Hematopoietic multipotent progenitor cell (in vitro differentiated cells): ENCODE measurements around the gene CA5A. TPM values are rescaled to one million over a fixed set of nuclear protein-coding genes. Genes with fewer than 3 reads are reported as not detected.

Experiments used
- DNase-seq, 3 donors: peaks; one replicate each; pipeline ENCODE4 v3.0.0-alpha.2; 2011 to 2015; ENCODE audit warnings: low read depth in 2 of 3, low spot score in 2 of 3
- total RNA-seq: library from RNA; depleted of rRNA; stranded (reverse); fragments of >200 nt; gene quantifications from one replicate; pipeline ENCODE4 v1.2.3, GENCODE V29; 2012

The CA5A gene
- total RNA-seq, 1 donor: not detected

DNA sequence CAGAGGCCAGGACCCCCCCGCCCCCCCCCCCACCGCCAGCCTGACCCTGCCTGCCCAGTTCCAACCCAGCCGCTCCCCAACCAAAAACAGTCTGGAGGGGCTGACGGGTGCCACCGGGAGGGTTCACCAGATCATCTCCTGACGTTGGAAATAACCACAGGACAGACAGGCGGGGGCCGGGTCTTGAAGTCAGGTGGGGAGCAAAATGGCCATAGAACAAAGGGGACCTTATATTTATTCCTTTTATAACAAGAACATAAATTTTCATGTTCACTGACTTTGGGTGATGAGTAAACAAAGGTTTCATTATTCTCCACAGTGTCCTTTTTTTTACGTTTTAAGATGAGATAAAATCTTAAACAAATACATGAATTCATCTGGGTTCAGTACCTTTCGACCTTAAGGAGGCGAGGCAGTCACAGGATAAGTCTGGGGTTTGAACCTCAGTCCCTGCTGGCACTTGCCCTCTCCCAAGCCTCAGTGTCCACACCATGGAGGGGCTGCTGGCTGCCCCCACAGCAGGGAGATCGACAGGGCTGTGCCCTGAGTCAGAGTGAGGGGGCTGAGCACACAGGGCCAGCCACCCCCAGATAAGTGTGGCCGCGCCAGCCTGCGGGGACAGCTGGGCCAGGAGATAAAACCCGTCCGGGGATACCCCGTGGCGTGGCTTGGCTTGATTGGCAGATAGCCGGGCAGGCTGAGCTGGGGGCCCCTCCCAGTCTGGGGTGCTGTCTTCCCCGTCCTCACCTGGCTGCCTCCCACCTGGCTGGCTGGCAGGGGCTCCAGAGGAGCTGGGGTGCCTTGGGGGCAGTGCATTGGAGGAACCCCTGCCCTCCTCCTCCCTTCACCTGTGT, 82.0 kb downstream of the CA5A start:
- DNase-seq: peak in 2 of 3 donors; percentile 67 to 73

DNA sequence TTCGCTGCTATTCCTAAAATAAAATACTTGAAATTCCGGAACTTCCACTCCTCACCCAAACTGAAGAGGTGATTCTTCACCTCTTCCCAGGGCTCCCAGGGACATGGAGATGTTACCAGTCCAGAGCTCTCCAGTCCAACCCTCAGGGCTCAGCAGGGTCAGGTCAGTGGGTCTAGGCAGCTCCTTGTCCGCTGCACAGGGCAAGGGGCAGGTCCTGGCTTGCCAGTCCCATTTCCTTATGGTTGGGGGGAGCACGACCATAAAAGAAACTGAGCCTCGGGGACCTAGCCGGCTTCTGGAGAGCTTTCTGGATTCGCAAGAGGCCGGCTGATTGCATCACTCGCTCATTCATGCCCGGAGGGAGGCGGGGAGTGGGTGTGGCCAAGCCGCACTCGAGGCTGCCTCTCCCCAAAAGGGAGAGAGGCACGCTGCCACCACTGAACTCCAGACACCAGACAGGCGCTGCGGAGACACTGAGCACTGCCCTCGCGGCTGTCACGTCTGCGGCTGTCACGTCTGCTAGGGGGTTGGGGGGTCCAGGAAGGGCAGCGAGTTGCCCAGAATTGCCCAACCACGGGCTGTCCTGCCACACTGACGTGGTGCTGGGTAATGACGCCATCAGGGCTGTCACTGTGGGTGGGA, 82.8 kb downstream of the CA5A start:
- DNase-seq: peak; percentile 57 to 91 (median 87)

- no peak for DNase-seq
These were observed 84.7 kb downstream of the CA5A start for GRCh38 chr16:87851601-87852000.

DNA sequence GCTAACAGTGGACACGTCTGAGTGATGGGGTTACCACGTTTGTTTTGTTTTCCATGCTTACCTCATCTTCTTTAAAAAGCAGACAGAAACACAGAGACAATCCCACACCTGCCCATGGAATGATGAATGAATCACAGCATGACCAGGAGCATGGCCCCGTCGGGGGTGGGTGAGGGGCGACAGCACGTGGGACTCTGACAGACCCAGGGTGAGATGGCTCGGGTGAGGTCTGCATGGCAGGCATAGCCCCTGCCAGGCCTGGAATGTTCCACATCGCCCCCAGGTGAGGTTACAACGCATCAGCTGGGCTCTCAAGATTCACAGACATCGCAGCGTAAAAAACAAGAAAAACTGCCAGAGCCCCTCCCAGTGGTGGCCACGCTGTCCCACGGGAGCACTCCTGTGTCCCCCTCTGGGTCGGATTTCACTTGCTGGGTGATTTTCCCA, 85.2 kb downstream of the CA5A start:
- no peak for DNase-seq

DNA sequence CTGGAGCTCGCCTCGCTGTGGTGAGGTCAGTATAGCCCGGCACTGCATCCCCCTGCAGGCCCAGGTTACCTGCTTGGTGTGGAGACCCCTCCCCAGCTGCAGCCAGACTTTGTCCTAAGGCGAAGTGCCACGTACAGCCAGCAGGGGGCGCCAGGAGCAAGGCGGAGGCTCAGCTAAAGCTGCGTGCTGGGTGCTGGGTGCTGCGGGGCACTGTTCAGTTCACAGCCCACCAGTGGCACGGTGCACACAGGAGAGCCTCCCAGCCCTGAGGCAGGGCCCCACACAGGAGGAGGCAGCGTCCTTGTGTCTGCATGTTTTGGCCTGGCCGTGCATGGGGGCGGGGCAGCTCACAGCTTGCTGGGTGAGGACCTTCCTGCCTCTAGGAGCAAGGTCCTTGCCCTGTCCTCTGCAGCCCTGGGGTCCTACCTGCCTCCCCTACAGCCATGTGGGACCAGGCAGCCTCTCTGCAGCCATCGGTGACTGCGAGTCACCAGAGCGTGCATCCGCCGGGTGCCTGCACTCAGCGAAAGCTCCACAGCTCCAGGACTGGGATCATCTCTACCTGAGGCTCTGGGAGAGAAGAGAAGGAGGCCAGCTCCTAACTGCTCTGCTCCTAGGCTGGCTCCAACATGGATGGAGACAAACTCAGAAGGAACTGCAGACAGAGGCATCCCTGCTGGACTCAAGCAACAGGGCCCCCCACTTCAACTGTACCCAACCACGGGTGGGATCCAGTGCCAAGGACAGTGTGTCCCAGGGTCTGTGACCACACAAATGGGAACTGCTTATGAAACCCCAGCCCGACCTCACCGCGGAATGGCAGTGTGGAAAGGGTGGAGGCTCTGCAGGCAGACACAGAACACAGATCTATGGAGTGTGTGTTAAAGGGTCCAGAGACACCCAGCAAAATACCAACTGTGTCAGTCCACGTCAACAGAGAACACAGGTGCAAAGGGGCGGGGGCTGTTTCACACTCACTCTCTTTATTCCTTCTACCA, 86.0 kb downstream of the CA5A start:
- DNase-seq: peak in 2 of 3 donors; percentile 59 to 76

DNA sequence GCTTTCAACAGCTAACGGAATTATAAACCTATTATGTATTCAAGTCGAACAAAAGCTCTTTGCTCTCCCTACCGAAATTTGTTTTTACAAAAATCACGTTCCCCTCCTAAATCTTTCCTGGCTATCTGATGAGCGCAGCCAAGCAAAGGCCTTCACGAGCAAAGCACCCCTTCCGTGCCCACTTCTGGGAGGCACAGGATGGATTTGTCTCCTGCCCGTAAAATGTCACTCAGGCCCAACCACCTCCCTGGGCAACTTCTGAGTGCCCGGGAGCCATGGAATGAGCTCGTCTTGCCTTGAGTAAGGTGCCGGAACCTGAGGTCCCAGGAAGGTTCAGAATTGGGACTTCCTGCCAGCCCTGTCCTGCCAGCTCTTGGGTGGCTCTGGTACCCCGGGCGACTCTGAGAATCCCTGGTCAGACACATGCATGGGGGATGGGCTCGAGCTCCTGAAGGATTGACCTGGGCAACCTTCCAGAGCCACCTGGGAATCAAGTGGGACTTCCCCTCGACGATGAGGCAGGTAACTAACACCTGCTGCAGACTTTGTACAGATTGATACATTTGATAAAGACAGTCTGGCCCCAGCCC, 86.8 kb downstream of the CA5A start:
- DNase-seq: no peak

- DNase-seq: no peak
These were observed 87.5 kb downstream of the CA5A start for GRCh38 chr16:87848676-87849345.

DNA sequence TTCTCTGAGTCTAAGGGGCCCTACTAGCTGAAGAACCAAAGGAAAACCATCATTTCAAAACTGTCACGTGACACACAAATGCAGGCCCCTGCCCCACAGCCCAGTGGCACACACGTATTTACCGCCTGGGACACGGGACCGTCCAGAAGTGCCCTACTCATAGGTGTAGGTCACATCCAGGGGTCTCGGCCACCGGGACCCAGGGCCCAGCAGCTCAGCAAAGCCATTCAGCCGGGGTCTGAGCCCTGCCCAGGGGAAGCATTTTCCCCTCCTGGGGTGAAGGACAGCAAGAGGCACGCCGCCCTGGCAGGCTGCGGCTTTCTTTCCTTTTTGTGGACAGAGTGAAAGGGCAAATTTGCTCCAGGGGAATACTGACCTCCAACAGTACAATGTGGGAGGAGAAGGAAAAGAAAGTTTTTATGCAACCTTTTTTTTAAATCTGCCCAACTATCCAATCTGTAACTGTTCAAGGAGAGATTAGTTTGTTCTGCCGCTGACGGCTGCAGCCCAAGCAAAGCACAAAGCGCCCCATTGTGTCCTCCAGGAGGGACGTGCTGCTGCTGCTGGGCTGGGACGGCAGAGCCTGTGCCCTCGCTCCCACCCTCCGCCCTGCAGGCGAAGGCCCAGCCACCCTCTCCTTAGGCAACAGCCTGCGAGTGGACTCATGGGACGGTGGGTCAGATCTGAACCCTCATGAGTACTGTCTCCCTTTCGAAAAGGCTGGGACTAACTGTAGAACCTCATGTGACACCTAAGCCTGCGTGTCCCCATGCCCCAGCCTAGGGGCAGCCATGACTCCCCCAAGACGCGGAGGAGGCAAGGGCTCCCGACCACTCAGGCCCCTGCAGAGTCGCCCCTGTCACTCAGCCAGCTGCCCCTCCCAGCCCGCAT, 88.3 kb downstream of the CA5A start:
- DNase-seq: no peak

DNA sequence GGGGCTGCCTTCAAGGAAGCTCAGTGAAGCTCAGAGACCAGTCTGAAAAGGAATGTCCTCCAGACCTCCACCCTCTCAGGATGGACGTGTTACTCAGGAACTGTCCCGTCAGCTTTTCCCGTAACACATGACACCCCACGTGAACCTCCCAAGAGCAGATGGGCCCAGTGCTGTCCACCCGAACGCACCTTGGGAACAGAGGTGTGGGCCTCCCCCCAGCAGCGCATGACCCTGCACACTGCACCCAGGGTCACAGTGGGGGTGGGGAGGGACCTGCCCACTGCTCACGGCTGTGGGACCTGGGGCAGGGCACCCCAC, 88.9 kb downstream of the CA5A start:
- no peak for DNase-seq

DNA sequence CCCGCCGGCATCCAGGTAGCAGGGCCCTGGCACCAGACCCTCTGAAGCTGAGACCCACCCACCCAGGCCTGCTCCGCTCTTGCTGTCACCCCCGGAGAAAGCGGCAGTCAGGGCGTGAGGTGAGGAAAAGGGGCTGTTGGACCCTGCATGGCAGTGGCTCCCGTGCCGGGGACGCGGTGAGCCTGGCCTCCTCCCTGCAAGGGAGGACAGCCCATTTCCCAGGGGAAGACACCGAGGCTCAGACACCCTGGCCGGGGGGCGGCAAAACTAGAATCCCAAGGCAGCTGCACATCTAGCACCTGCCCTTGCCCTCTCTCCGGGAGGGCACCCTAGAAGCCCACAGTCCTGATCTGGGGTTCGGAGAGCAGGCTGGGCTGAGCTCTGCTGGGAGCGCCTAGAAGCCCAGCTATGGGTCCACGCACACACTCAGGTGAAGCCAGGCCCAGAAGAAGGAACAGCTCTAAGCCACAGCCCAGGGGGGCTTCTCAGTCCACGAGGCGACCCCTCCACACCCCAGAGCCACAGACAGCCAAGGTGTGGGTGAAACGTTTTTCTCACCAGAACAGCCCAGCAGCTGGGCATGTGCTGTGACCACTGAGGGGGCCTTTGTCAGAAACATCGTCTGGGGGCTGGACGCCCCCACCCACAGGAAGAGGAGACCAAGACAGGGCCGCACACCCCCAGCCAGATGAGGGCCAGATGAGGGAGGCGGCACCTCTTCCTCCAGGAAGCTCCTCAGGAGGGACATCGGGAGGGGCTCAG, 89.4 kb downstream of the CA5A start:
- DNase-seq: no peak

GRCh38 chr16:87845807-87846619, 90.3 kb downstream of the CA5A start:
- no peak for DNase-seq

DNA sequence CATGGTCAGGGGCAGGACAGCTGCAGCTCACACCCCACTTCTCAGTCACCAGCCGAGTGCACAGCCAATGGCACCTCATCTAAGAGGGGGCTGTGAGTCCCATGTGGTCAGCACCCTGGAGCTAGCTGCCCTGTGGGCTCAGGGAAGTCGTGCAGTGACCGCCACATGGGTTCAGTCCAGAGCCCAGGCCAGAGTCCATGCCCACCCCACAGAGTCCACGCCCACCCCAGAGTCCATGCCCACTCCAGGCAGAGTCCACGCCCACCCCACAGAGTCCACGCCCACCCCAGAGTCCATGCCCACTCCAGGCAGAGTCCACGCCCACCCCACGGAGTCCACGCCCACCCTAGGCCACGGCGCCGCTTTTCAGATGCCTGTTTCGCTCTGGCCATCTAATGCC, 91.1 kb downstream of the CA5A start:
- no peak for DNase-seq

GRCh38 chr16:87844809-87845208, 91.5 kb downstream of the CA5A start:
- DNase-seq: no peak

DNA sequence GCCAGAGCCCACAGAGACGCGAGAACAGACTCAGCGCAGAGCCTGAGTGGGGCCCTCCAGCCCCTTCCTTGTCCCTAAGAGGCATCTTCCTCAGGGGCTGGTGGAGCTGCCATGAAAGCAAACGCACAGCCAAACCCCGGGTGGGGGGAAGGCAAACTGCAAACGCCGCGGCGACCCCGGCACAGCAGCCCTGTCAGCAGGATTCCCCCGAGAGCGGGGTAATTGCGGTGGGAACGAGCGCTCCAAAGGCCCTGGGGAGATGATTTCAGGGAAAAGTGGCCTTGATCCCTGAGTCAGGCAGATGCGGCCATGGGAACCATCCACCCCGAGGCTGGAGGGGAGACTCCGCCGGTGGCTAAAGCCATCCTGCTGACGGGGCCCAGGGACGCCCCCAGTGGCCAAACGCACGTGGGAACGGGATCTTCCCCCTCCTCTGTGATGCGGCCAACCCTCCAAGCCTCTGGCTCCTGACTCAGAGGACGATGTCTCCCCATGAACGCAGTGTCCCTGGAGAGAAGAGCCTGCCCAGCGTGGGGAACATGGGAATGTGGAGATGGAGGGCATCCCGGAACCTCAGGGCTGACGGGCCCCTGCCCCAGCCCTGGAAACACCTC, 92.1 kb downstream of the CA5A start:
- DNase-seq: no peak

DNA sequence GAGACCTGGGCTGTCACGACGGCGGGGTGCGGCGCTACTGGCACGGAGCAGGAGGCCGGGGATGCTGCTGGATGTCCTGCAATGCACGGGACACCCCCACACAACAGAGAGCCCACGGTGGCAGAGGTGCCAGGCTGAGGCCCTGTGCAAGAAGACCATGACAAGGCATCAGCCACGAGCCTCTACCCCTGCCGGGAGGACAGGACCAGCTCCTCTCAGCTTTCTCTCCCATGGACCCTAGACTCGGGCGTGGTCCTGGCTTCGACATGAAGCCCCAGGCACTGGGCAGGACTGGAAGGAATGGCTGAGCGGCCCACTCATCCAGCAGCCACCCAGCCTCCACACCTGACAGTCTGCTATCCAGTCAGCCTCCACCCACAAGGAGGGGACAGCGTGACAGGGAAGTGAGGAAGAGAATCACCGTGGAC, 92.6 kb downstream of the CA5A start:
- DNase-seq: no peak

- no peak for DNase-seq
These were observed 94.0 kb downstream of the CA5A start for GRCh38 chr16:87842209-87842869.
